Muscle of back (tissue), 13 donors: Measurements from ENCODE around the gene OPN1MW. TPM values are rescaled to one million over a fixed set of nuclear protein-coding genes. Genes with fewer than 3 reads are reported as not detected.
A peak's percentile ranks its signal among the peaks of the same experiment; 100 is the strongest.
"Not testable (repeated sequence)": the region's sequence is repeated elsewhere in the genome, so short reads cannot be mapped to it uniquely, and the experiment has no call there.

Experiments
- DNase-seq, 3 donors: peaks; one replicate each; pipeline versions ENCODE4 v3.0.0 to v3.0.0-alpha.2; 2013
- long read RNA-seq, 9 donors: transcript quantifications; one replicate each; lab custom pipeline, GENCODE V29; 2026
- polyA plus RNA-seq, 10 donors: library from polyadenylated mRNA; unstranded; fragments of 120-200 nt; gene quantifications; one replicate each; pipeline ENCODE4 v1.2.1, GENCODE V29; 2013; ENCODE audit not compliant: insufficient read length in 10 of 10

OPN1MW gene
- polyA plus RNA-seq, result not detected
- long read RNA-seq, donor 1, result 0 reads
- long read RNA-seq, donor 2, result 0 reads
- long read RNA-seq, donor 3, result 0 reads
- long read RNA-seq, donor 4, result 0 reads
- long read RNA-seq, donor 5, result 0 reads
- long read RNA-seq, donor 6, result 0 reads
- long read RNA-seq, donor 7, result 0 reads
- long read RNA-seq, donor 8, result 0 reads
- long read RNA-seq, donor 9, result 0 reads

DNA sequence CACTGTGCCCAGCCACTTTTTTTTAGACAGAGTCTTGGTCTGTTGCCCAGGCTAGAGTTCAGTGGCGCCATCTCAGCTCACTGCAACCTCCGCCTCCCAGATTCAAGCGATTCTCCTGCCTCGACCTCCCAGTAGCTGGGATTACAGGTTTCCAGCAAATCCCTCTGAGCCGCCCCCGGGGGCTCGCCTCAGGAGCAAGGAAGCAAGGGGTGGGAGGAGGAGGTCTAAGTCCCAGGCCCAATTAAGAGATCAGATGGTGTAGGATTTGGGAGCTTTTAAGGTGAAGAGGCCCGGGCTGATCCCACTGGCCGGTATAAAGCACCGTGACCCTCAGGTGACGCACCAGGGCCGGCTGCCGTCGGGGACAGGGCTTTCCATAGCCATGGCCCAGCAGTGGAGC lies at the start of gene OPN1MW:
OPN1MW (plus strand) TSS at position 301 of the 400 bp plus-strand sequence; CDS start at position 383, 82 bp downstream.
- not testable (repeated sequence) for DNase-seq

DNA sequence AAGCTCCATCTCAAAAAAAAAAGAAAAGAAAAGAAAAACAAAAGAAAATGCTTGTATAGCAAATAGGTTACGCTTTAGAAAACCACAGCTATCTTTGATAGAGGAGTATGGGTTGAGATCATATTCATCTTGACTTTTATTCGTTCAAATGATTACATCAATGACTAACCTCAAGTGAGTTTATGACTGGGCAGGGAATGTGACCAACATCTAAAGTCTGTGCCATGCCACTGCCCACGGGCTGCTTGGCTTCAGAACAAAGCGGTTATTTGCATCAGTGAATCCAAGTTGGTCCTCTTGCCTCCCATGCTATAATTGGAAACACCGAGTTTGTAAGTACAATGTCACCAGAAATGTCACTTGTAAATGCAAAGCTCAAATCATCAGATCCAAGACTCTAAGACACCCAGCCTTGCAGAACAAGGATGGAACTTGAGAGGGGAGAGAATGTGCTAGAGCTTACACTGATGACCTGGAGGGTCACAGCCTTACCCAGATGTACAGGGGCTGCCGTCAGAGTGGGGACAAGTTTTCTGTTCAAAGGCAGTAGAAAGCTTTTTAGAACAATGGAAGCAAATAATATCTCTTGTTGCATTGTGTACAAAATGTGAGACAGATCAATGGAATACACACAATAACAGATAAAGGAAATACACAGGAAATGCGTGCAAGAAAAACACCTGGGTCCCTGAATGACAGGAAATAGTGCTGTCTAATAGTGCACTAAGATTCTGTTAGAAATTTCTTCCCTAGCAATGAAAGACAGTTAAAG lies 46.8 kb upstream of the OPN1MW start:
- DNase-seq, result no peak

- DNase-seq, result peak; percentile 41 to 84 (median 62)
Measured at GRCh38 chrX:154136627-154137161, 45.7 kb upstream of the OPN1MW start.

- no peak for DNase-seq
Measured at GRCh38 chrX:154138857-154139256, 43.5 kb upstream of the OPN1MW start.

DNA sequence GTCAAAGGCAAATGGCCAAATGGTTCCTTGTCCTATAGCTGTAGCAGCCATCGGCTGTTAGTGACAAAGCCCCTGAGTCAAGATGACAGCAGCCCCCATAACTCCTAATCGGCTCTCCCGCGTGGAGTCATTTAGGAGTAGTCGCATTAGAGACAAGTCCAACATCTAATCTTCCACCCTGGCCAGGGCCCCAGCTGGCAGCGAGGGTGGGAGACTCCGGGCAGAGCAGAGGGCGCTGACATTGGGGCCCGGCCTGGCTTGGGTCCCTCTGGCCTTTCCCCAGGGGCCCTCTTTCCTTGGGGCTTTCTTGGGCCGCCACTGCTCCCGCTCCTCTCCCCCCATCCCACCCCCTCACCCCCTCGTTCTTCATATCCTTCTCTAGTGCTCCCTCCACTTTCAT lies 42.2 kb upstream of the OPN1MW start:
- no peak for DNase-seq

DNA sequence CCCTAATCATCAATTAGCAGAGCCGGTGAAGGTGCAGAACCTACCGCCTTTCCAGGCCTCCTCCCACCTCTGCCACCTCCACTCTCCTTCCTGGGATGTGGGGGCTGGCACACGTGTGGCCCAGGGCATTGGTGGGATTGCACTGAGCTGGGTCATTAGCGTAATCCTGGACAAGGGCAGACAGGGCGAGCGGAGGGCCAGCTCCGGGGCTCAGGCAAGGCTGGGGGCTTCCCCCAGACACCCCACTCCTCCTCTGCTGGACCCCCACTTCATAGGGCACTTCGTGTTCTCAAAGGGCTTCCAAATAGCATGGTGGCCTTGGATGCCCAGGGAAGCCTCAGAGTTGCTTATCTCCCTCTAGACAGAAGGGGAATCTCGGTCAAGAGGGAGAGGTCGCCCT lies 41.7 kb upstream of the OPN1MW start:
- DNase-seq, result no peak

GRCh38 chrX:154142386-154142785 lies 40.0 kb upstream of the OPN1MW start:
- no peak for DNase-seq

DNA sequence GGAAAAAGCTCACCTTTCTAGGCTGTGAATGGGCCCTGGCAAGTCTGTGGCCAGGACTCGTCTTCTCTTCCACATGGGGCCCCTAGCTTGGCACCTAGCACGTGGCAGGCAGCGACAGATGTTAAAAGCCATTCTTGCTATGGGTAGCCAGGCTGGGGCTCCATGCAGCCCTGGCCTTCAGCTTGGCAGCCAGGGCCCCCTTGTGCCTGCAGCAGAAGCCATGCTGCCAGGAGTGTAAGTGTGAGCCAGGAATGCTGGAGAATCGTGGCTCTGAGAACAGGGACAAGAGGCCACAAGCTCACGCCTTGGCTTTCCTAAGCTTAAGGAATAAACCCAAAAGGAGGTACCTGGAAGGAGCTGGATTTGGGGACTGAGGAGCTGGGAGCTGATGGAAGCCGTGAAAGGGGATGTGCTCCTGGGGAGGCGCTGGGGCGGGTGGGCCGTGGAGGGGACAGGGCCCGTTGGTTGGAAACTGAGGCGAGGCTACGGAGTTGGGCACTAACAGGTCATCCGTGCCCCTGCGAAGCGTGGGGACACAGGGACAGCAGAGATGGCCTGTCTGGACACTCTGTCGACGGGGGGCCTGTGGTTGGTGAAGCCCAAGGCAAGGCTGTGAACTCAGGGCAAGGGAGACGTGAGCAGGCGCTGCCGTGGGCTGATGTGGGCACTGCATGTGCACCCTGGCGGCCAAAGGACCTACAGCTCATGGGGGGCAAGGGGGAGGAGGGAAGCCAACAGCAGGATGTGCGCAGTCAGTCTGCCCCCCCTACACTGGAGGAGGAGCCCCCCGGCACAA lies 39.2 kb upstream of the OPN1MW start:
- no peak for DNase-seq

- DNase-seq, result not testable (repeated sequence)
Measured at GRCh38 chrX:154144010-154144409, 38.4 kb upstream of the OPN1MW start, which contains the start of gene OPN1LW. TSS of gene OPN1LW (plus strand) at chrX:154144243. CDS start at chrX:154144284, 41 bp downstream.

DNA sequence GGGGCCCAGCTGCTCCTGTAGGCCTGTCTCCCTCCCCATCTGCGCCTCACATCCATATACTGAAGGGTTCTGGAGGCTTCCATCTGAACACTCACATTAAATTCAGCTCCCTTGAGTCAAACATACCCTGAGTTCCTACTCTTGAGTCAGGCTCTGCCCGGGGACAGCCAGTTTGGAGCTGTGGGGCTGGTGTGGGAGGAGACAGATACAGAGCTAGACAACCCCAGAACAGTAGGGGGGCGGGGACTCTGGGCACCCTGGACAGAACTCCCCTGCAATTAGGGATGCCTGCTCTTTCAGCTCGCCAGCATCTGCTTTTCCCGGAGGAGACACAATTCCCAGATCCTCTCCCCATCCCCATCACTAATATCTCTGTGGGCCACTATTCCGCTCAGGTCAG lies 31.4 kb upstream of the OPN1MW start:
- DNase-seq, result not testable (repeated sequence)

DNA sequence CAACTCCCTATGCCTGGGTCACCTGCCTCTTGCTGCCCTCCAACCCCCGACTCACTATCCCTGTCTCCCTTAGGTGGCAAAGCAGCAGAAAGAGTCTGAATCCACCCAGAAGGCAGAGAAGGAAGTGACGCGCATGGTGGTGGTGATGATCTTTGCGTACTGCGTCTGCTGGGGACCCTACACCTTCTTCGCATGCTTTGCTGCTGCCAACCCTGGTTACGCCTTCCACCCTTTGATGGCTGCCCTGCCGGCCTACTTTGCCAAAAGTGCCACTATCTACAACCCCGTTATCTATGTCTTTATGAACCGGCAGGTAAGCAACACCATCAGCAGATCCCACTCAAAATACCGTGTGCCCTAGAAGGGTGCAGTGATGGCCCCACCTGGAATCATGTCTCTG lies 26.2 kb upstream of the OPN1MW start:
- not testable (repeated sequence) for DNase-seq

DNA sequence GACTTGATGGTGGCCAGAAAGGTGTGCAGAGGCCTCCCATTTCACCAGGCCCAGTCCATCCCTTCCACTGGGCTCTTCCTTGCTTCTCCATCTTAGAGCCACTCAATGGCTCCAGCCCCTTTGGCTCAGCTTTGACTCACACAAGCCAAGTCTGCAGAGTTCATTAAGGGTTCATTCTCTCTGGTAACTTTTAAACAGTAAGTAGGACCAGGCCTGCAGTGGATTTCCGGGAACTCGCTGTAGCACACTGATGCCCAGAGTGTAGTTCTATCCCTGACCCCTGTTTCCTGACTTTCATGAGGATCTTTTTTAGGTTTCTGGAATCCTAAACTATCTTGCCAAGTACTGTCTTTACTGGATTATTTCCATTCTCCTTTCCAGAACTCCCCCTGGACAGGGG lies 25.2 kb upstream of the OPN1MW start:
- not testable (repeated sequence) for DNase-seq

- not testable (repeated sequence) for DNase-seq
Measured at GRCh38 chrX:154159345-154159744, 23.1 kb upstream of the OPN1MW start.

DNA sequence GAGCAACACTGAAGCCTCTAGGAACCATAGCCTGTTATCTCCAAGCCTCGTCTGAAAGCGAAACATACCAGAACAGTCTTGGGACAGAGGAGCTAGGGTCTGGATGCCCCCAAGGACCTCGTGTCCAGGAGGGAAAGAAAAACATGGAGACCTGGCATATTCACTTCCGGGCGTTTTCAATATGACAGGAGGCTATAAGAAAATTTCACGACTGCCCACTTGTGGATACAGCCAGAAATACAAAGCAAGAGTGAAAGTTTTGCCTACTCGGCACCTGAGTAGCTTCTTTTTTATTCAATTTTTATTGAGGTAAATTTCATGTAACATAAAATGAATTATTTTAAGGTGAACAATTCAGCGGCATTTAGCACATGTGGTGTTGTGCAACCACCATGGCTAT lies 17.5 kb upstream of the OPN1MW start:
- not testable (repeated sequence) for DNase-seq

- DNase-seq, result not testable (repeated sequence)
Measured at GRCh38 chrX:154168384-154168783, 14.0 kb upstream of the OPN1MW start.

DNA sequence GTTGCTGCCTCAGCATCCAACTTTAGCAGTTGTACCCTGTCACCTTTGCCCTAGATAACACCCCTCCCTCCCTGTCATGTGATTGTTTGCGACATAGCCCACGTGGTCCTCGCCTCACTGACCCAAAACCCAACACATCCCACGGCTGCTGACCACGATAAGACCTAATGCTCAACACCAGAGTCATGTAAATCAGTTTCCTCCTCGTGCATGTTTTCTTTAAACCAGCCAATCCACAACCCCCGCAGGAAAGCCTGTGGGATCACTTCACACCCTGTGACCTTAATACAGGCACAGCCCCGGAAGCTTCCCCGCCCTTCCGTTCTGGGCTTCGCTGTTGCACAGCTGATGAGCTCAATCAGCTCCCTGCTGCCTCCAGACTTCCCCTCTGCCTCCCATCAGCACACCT lies 9.9 kb upstream of the OPN1MW start:
- not testable (repeated sequence) for DNase-seq

- DNase-seq, result not testable (repeated sequence)
Measured at GRCh38 chrX:154174356-154174755, 8.0 kb upstream of the OPN1MW start.

DNA sequence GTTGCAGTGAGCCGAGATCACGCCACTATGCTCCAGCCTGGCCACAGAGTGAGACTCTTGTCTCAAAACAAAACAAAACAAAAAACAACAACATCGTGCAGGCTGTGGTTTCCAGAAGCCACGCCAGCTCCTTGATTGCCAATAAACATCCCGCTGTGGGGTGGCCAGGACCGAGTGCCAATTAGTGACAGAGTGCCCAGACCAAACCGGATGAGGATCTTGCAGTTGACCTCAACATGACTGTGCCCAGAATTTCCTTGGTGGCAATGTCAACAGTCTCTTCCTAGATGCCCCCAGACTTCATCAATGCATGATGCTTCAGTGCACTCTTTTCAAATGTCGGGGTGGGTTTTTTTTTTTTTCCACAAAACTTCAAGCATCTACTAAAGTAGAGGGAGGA lies 1.4 kb downstream of the OPN1MW start:
- DNase-seq, result not testable (repeated sequence)

DNA sequence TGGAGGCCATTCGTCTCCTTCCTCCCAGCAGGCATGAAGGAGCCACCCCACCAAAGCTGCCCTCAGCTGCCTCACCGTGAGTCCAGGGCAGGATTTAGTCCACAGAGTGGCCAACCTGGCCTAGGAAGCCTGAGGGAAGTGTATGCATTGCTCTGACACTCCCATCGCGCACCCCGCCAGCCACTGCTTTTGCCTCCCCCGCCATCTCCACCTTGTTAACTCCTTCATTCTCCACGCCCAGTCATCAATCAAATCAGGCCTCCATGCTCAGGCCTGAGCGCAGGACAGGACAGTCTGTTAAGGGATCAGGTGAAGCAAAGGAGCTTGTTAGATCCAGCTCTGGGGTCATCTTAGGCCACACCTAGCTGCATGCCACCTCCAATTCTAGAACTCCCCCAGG lies 10.4 kb downstream of the OPN1MW start:
- not testable (repeated sequence) for DNase-seq

- DNase-seq, result not testable (repeated sequence)
Measured at GRCh38 chrX:154194316-154194715, 11.9 kb downstream of the OPN1MW start.

- DNase-seq, result not testable (repeated sequence)
Measured at GRCh38 chrX:154196466-154196865, 14.1 kb downstream of the OPN1MW start.
